Right lobe of liver (tissue), 4 donors: ENCODE data around the gene MYO9A.

Experiments used
- POLR2A ChIP-seq: fragments of 450-650 bp; IDR thresholded peaks from one replicate; pipeline ENCODE4 v1.6.1; 2017; ENCODE audit warnings: antibody characterized with exemption, mild to moderate bottlenecking
- TF ChIP-seq, protein P1 (sequence below), 4 donors: fragments of 200-600 bp in 3 of 4; fragments of 450-650 bp in 1 of 4; IDR thresholded peaks; one replicate each; pipeline versions ENCODE4 v1.5.1 to v1.8.0; 2016 to 2022; ENCODE audit warnings: antibody characterized with exemption in 4 of 4, mild to moderate bottlenecking in 2 of 4
- donor health status: DM: no; HTN: no; CAD: no.
- donor health status: DM: no; HTN: no; CAD: no.
- donor health status: DM: no; HTN: yes; CAD: no.

- TF ChIP-seq, protein P1, sequence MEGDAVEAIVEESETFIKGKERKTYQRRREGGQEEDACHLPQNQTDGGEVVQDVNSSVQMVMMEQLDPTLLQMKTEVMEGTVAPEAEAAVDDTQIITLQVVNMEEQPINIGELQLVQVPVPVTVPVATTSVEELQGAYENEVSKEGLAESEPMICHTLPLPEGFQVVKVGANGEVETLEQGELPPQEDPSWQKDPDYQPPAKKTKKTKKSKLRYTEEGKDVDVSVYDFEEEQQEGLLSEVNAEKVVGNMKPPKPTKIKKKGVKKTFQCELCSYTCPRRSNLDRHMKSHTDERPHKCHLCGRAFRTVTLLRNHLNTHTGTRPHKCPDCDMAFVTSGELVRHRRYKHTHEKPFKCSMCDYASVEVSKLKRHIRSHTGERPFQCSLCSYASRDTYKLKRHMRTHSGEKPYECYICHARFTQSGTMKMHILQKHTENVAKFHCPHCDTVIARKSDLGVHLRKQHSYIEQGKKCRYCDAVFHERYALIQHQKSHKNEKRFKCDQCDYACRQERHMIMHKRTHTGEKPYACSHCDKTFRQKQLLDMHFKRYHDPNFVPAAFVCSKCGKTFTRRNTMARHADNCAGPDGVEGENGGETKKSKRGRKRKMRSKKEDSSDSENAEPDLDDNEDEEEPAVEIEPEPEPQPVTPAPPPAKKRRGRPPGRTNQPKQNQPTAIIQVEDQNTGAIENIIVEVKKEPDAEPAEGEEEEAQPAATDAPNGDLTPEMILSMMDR (IDR thresholded peaks at IDR 0.05): no peak
- no peak for TF ChIP-seq POLR2A
These were observed 146.0 kb downstream of the MYO9A start for GRCh38 chr15:71971905-71972304.
